GDM1 (cell line): ENCODE results near the gene ELMOD2.

Experiments
- DNase-seq: peaks from one replicate; lab custom pipeline; 2025; lab: John Stamatoyannopoulos, UW

ELMOD2 gene

DNA sequence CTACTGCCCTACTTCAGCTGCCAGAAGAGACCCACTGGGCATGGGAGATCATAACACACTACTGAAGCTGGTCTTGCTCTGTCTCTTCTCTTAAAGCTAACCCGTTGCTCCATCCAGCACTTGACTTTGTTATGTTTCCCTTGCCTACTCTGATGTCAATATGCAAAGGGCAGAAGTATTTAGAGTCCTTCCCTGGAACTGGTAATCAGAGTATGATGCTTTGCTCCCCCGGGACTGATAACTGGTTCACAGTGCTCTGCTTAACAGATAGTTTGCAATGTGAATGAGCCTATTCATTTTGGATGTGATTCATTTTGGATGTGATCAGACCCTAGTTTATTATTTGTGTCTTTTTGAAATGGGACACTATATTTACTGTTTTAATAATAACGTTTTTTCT, 57.1 kb downstream of the ELMOD2 start:
- DNase-seq, result no peak

DNA sequence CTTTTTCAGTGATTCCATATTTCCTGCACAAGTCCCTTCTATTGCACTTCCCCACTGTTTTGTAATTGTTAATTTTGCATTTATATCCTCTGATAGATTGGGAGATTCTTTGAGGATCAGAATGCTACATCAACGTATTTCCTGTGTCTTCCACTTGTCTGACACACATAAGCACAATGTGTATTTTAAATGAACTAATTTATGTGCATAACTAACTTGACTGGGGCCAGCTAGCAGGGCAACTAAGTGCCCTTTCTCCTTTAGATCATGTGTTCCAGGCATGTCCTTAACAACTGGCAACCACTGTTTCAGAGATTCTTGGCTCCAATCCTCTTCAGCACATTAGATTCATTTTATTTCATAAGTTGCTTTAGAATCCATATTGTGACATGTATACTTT, 60.5 kb downstream of the ELMOD2 start:
- DNase-seq, result no peak

DNA sequence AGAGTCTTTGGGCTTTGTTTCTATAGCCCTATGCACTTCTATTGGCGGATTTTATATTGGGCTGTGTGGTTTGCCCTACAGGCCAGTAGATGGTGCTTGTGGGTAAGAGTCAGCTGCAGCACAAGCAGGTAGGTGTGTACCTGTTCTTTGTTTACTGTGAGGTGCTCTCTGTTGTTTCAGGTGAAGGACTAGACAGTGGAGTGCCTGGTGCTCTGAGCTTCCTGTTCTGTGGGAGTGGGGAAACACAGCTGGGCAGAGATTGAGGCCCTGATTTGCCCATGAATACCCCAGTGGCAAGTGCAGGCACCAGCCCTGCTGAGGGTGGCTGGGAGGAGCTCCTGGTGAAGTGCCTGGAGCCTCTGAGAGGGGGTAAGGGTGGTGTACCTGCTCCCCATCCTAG, 71.1 kb downstream of the ELMOD2 start:
- DNase-seq, result no peak

DNA sequence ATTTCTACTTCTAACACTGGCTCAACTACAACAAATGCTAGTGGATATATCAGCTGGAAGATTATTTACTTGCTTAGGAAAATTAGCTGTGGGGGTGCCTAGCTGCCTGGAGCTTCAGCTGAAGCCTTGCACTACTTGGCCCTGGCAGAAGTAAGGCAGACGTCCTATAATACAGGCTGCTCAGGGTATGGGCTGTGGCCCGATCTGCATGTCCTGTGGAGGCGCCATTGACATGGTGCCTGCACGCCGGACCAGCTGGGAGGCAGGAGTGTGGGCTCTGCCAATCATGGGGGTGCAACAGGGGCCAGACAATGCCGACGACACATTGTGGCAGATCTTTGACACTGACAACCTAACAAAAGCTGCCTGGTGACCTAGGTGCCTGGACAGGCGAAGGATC, 76.4 kb downstream of the ELMOD2 start:
- no peak for DNase-seq

DNA sequence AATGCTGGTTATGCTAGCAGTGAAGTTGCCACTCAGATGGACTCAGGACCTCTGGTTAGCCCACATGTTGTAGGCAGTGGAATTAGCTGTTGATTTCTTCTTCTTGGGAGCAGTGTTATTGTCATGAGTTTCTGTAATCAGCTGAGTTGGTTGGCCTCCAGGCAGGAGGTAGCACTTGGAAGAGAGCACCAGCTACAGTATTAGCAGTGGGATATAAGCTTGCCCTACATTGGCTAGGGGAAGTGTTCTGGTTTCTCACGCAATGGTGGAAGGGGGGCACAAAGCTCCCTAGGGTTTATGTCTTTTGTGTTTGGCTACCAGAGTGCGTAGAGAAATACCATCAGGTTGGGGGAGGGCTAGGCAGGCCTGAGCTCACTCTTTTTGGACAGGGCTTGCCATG, 78.7 kb downstream of the ELMOD2 start:
- DNase-seq, result no peak

DNA sequence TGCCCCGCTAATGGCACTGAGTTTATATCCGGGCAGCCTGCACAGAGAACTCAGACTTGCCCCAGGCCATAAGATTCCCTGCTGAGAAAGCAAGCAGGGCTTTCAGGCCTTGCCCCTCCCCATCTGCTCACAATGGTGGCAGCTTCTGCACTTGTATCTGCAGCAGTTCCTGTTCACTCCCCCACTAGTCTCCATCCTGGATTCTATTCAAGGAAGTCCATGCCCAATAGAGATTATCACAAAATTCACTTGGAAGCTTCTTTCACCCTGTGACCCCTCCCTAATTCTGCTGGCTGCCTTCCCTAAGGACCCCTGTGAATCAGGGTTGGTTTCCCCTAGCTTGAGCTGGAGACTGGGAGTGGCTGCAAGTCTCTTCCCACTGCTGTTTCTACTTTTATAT, 79.3 kb downstream of the ELMOD2 start:
- DNase-seq, result no peak
